ENCODE results near the gene ROCK2.

Gene ROCK2

GRCh38 chr2:11370377-11371091, 26.1 kb upstream of the ROCK2 start:
- DNase-seq (ENCODE audit: low spot score): no peak
- in situ Hi-C loops (cut with MboI; ENCODE audit: low sequenced_read_pairs, unreplicated experiment): no loop called here
- no peak for TF ChIP-seq CTCF (IDR thresholded peaks at IDR 0.05; ENCODE audit: borderline replicate concordance, control extremely low read depth, extremely low read depth, insufficient read depth, missing control alignments)

- no peak for TF ChIP-seq CTCF (IDR thresholded peaks at IDR 0.05; ENCODE audit: borderline replicate concordance, control extremely low read depth, extremely low read depth, insufficient read depth, missing control alignments)
- in situ Hi-C loops (cut with MboI; ENCODE audit: low sequenced_read_pairs, unreplicated experiment): no loop called here
- DNase-seq (ENCODE audit: low spot score): no peak
Measured at GRCh38 chr2:11368059-11368572, 23.7 kb upstream of the ROCK2 start.

- TF ChIP-seq CTCF (IDR thresholded peaks at IDR 0.05; ENCODE audit: borderline replicate concordance, control extremely low read depth, extremely low read depth, insufficient read depth, missing control alignments): no peak
- in situ Hi-C loops (cut with MboI; ENCODE audit: low sequenced_read_pairs, unreplicated experiment): no loop called here
Measured at GRCh38 chr2:11367170-11367730, 22.8 kb upstream of the ROCK2 start.

GRCh38 chr2:11366326-11366741, 21.9 kb upstream of the ROCK2 start:
- no peak for DNase-seq (ENCODE audit: low spot score)
- in situ Hi-C loops (cut with MboI; ENCODE audit: low sequenced_read_pairs, unreplicated experiment): no loop called here
- no peak for TF ChIP-seq CTCF (IDR thresholded peaks at IDR 0.05; ENCODE audit: borderline replicate concordance, control extremely low read depth, extremely low read depth, insufficient read depth, missing control alignments)

More at GRCh38 chr2:11367170-11367730, 22.8 kb upstream of the ROCK2 start:
- no peak for DNase-seq (ENCODE audit: low spot score)

GRCh38 chr2:11365096-11365879, 20.9 kb upstream of the ROCK2 start:
- no peak for DNase-seq (ENCODE audit: low spot score)
- in situ Hi-C loops (cut with MboI; ENCODE audit: low sequenced_read_pairs, unreplicated experiment): no loop called here
- no peak for TF ChIP-seq CTCF (IDR thresholded peaks at IDR 0.05; ENCODE audit: borderline replicate concordance, control extremely low read depth, extremely low read depth, insufficient read depth, missing control alignments)

GRCh38 chr2:11364565-11364887, 20.1 kb upstream of the ROCK2 start:
- DNase-seq (ENCODE audit: low spot score): no peak
- no peak for TF ChIP-seq CTCF (IDR thresholded peaks at IDR 0.05; ENCODE audit: borderline replicate concordance, control extremely low read depth, extremely low read depth, insufficient read depth, missing control alignments)
- in situ Hi-C loops (cut with MboI; ENCODE audit: low sequenced_read_pairs, unreplicated experiment): no loop called here

Data from GM13976 (cell line).